22Rv1 (cell line): ENCODE measurements around the gene PCDH9.

Source experiments
- H3K27ac ChIP-seq: fragments of 450-650 bp; 2 replicates; pipeline ENCODE4 v1.5.1; 2017
- CTCF ChIP-seq: fragments of 450-650 bp; IDR thresholded peaks from 2 replicates; pipeline ENCODE4 v1.5.1; 2017; ENCODE audit warnings: mild to moderate bottlenecking
- ZFX ChIP-seq: fragments of 450-650 bp; IDR thresholded peaks from 2 replicates; pipeline ENCODE4 v1.6.1; 2017; ENCODE audit warnings: antibody characterized with exemption, borderline replicate concordance

Gene PCDH9

GRCh38 chr13:66354879-66355751 lies 875.0 kb downstream of the PCDH9 start:
- TF ChIP-seq CTCF: no peak
- no peak for TF ChIP-seq ZFX
- H3K27ac ChIP-seq: no peak overlapping the region

DNA sequence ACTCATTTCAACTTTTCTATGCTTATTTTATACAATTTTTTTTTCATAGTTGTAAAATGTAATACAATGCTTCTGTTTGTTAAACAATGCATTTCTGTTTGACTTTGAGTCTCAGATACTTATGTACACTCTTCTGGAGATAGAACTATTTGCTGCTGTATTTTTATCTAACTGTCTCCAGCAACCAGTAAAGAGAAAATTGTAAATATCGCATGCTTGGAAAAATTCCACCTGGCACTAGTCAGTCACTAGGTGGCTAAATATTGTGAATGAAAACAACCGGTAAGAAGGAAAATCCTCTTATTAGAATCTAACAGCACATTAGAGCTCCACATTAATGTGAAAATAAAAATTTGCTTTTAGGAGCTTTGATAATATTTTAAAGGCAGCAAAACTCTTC lies 876.5 kb downstream of the PCDH9 start:
- H3K27ac ChIP-seq: peak overlapping the region; percentile 14; the same call in 1 of the 2 replicates
- TF ChIP-seq ZFX (no peak), CTCF (peak; percentile 27)

DNA sequence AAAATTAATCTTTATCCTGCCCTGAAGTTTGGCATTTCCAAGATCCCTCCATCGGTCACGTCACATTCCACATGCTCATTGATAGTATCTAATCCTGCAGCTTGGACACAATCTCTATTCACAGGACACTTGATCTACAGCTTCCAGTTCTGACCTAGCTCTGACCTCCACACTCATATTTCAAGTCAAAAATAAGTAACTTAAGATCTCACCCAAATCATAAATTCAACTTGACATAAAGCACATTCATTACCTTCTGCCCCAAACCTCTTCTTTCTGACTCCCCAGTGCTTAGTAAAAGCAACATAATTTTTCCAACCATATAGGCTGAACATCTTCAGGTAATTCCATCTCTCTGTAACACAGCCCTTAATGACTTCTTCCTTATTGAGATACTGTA lies 880.2 kb downstream of the PCDH9 start:
- TF ChIP-seq ZFX (no peak), CTCF (no peak)
- H3K27ac ChIP-seq: no peak overlapping the region

- H3K27ac ChIP-seq: no peak overlapping the region
- no peak for TF ChIP-seq CTCF
- no peak for TF ChIP-seq ZFX
Measured at GRCh38 chr13:66348745-66349690, 881.1 kb downstream of the PCDH9 start.

- H3K27ac ChIP-seq: no peak overlapping the region
- TF ChIP-seq CTCF (no peak), ZFX (no peak)
Measured at GRCh38 chr13:66347486-66348117, 882.5 kb downstream of the PCDH9 start.

- TF ChIP-seq CTCF (no peak), ZFX (no peak)
Measured at GRCh38 chr13:66345971-66346370, 884.2 kb downstream of the PCDH9 start.

More at GRCh38 chr13:66345971-66346370, 884.2 kb downstream of the PCDH9 start:
- no peak overlapping the region for H3K27ac ChIP-seq
